SKM-1 (cell line): ENCODE measurements around the gene ADAMTSL1.

Experiments used
- DNase-seq: peaks from one replicate; lab custom pipeline; 2025; ENCODE audit not compliant: unreplicated experiment; lab: John Stamatoyannopoulos, UW

Gene ADAMTSL1, protein sequence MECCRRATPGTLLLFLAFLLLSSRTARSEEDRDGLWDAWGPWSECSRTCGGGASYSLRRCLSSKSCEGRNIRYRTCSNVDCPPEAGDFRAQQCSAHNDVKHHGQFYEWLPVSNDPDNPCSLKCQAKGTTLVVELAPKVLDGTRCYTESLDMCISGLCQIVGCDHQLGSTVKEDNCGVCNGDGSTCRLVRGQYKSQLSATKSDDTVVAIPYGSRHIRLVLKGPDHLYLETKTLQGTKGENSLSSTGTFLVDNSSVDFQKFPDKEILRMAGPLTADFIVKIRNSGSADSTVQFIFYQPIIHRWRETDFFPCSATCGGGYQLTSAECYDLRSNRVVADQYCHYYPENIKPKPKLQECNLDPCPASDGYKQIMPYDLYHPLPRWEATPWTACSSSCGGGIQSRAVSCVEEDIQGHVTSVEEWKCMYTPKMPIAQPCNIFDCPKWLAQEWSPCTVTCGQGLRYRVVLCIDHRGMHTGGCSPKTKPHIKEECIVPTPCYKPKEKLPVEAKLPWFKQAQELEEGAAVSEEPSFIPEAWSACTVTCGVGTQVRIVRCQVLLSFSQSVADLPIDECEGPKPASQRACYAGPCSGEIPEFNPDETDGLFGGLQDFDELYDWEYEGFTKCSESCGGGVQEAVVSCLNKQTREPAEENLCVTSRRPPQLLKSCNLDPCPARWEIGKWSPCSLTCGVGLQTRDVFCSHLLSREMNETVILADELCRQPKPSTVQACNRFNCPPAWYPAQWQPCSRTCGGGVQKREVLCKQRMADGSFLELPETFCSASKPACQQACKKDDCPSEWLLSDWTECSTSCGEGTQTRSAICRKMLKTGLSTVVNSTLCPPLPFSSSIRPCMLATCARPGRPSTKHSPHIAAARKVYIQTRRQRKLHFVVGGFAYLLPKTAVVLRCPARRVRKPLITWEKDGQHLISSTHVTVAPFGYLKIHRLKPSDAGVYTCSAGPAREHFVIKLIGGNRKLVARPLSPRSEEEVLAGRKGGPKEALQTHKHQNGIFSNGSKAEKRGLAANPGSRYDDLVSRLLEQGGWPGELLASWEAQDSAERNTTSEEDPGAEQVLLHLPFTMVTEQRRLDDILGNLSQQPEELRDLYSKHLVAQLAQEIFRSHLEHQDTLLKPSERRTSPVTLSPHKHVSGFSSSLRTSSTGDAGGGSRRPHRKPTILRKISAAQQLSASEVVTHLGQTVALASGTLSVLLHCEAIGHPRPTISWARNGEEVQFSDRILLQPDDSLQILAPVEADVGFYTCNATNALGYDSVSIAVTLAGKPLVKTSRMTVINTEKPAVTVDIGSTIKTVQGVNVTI (N-terminal part only)

DNA sequence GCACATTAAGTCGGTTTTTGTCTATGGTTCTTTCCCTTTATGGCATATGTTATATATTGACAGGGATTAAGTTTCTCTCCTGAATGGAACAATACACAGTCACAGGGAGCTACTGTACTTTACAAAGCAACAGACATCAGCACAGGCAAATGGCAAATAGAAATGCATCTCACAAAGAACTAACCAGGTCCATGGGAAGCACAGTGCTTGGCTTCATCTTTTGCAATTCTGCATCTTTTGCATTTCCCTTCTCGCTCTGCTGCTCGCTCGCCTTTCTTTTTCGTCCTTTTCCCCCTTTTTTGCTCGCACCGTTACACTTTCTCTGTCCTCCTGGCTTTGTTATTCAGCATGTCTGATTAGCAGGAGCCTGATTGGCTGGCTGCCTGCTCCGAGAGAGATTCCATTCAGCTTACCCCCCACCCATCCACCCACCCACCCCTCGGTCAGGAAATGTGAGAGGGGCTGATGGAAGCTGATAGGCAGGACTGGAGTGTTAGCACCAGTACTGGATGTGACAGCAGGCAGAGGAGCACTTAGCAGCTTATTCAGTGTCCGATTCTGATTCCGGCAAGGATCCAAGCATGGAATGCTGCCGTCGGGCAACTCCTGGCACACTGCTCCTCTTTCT, at the start of gene ADAMTSL1:
Gene ADAMTSL1, plus strand, starts transcription at position 502 of the 628 bp plus-strand sequence. Its CDS starts 80 bp downstream, at position 582.
- DNase-seq = no peak

DNA sequence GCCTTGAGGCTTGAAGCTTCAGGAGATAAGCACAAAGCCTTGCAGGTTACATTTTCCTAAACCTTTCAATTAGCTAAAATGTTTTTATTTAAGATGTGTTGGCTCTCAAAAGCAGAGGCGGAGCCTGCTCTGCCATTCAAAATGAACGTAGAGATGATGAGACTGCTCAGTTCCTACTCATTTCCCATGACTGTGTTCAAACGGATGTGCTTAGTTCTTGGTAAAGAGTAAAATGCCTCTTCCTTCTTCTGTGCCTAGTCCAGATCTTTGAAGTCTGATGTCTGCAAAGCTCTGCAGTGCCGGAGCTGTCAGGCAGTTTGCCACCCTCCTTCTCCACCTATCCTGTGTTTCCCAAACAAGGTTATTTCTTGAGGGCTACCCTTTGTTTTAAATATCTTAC, 46.3 kb upstream of the ADAMTSL1 start:
- no peak for DNase-seq

DNA sequence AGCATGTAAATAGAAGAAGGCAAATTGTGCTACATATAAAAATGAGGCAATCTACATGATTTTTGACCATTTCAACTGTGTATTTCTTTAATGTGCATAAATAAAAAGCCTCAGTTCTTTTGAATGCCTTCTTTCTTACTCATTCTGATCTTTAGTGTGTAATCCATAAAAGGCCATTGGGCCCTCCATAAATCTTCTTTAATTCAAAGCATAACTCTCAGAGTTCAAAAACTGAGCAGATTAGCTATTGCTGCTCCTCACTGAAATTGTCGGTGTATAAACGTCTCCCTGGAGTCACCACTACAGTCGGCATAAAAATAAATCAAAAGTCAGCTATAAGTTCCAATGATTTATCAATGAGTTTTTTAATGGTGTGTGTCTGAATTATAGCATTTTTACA, 45.3 kb upstream of the ADAMTSL1 start:
- DNase-seq = no peak

DNA sequence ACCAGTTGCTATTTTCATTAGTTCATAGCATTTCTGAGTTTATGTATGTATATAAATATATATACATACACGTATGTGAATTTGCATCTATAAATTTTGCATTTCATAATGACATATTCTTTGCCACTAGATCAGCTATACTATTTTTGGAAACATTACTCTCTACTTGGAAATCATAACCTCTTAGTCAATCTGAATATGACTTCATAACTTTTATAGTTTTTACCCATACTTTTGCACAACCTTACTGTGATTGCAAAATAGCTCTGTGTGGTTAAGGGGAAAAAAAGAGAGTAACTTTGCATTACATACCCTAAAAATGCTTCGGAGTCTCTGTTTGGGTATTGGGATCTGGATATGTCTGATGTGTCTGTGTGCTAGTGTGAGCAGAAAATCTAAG, 44.9 kb upstream of the ADAMTSL1 start:
- DNase-seq = peak; percentile 4

DNA sequence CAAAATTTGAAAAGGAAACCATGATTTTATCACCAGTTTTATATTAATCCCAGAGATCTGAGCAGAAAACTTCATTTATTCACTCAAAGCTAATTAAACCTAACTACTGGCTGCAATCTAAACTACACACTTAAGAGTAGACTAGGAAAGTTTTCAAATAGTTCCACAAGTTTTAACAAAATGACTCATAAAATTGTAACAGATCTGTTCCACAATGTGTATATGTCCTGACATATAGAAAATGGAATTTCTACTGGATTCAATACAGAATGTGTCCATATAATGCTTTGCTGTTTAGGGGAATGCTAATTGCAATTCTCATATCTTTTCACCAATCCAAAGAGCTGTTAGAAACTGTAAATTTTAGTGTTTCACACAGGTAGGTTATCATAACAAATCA, 40.3 kb upstream of the ADAMTSL1 start:
- DNase-seq = no peak

DNA sequence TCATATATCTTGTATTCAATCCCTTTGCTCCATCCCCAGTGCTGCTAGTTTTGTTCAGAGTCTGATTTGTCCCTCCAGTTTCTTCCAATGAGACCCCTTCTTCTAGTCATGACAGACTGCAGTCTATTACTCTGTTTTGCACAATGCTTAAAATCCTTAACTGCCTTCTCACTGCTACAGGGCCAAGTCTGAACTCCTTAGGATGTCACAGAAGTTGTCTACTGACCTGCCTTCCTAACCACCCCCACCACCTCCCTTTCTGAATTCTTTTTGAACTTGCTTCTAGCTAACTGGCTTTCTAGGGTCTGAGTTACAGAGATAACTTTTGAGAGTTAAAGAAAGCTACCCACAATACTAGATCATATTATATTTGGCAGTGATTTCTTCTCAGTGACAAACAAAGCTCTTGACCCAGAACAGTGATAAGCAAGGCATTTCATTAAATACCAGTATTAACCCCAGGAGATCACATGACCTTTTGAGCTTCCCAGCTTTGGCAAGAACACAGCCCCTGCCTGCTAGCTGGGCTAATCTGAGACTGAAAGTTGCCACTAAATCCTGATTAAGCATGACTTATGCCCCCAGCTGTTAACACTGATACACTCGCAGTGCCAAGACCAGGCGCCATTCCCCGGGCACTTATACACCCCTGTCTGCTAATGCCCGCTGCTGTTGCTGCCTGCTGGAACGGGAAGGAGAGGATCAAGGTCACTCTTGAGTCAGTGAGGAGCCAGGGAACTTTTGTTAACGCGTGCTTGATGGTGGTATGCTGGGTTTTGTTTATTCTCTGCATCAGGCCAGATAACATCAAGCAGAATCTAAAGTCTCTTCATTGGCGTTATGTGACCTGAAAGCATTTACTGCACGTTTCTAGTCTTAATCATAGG, 36.4 kb upstream of the ADAMTSL1 start:
- no peak for DNase-seq

DNA sequence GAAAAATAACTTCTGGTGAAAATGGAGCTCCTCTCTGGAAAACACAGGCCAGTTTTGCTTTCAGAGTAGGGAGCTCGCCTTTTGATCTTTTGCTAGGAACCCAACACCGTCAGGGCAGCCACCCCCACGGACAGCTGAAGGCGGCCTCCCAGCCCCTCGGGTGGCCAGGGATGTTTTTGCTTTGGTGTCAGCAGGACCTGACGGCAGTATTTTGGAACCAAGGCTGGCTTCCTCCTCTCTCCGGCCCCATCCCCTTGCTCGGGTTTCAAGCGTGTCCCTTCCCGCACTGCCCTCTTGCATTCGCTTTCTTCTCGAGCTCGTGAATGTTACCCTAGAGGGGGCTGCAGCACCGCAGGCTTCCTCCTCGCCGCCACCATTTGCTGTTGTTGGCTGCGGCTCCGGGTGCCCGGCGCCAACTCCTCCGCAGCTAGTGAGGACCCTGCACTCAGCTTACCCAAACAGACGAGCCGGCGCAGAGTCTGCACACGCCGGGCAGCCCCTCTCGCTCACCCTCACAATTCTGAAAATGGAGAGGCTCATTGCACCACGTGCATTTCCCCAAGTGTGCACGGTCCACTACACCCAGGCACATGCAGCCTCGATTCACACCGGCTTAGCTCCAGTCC, 35.5 kb upstream of the ADAMTSL1 start:
- no peak for DNase-seq

DNA sequence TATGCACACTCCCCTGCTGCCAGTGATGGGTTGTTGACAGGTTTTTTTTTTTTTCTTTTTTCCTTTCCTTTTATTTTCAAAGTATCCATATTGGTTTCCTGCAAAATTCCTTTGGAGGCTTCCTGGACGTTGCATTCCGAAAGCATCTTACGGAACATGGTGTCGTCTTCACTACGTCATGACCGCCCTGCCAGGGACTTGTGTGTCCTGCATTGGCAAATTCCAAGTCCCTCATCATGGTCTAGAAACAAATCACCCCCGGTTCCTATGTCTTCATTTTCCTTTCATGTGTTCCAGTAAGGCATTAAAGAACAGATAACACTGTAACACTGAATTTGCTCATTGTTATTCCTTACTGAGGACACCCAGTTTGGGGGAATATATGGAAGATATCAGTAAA, 35.0 kb upstream of the ADAMTSL1 start:
- DNase-seq = no peak

DNA sequence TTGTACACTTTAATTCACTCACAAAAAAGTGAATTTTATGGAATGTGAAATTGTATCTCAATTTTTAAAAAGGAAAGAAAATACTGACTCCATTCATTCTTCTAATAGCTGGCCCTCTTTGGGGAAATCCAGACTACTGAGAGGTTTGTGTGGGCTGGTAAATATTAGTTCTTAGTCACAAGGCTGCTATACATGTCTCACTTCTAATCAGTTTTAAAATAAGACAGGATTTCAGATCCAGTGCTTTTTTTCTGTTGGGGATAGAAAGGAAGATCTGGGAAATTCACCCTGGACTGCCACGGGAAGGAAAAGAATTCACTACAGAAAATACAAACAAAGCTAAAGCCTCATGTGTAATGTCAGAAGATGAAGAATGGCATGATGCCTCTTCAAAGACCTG, 32.7 kb upstream of the ADAMTSL1 start:
- no peak for DNase-seq

DNA sequence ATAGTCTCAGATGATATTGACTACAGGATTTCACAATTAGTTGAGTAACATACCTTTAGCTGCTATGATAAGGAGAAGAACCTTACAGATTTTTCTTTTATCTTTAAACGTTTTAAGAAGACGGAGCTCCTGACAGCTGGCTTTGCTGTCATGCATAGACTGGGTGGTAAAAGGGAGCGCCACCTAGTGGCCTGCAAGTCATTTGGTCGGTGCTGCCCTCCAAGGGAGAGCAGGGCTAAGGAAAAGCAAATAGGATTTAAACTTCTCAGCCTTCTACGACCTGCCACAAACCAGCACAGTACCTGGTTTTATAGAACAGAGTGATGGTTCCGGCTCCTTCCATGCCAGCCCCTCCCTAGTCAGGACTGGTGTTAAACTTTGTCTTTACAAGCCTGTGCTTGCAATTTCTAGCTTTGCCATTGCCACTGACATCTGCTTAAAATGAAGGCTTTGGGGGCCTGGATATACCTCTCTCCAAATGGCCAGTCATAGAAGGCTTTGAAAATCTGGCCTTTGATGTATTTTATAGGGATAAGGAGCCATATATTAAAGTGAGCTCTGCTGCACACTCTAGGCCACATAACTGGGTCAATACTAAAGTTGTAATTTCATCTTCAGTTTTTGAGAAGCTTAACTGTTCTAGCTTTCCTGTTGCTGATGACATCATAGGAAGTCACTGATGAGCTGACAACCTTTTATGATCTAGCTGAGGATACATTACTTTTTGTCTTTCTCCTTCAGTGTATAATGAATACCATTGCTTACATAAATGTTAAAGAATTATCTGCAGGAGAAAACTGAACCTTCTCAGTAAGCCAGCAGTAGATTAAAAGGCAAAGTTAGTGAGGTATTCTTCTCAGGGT, 31.1 kb upstream of the ADAMTSL1 start:
- DNase-seq = peak; percentile 35

DNA sequence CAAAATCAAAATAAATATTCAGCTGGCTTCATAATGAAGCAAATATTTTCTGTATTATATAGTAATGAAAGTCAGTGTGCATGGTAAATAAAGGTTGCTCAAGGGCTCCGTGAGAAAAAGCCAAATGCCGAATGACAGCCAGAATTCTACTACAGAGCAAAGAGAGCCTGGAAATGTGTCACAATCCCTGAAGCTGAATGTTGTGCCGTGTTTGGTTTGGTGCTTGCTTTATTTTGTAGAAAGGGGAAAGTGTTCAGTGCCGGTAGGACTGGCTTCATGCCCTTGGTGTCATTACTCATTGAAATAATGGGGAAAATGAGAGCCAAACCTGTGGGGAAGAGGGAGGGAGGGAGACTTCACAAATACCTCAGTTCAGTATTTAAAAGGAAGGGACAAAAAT, 26.8 kb upstream of the ADAMTSL1 start:
- DNase-seq = no peak

DNA sequence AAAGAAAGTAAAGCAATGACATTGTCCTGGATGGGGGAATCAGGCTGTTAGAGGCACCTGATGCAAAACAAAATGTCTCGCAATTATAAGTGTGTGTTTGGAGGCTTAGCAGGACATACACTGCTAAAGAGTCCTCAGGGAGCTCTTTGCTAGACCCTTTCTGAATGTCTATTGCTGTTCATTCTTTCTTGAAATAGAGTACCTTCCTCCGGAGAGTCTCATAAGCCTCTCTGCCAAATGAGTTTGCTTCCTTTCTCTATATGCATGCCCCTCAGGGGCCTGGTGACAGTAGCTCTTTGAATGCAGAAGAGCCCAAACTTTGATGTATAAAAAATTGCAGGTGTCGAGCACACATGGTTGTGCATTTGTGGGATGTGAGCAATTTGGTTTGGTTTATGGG, 26.4 kb upstream of the ADAMTSL1 start:
- DNase-seq = no peak

DNA sequence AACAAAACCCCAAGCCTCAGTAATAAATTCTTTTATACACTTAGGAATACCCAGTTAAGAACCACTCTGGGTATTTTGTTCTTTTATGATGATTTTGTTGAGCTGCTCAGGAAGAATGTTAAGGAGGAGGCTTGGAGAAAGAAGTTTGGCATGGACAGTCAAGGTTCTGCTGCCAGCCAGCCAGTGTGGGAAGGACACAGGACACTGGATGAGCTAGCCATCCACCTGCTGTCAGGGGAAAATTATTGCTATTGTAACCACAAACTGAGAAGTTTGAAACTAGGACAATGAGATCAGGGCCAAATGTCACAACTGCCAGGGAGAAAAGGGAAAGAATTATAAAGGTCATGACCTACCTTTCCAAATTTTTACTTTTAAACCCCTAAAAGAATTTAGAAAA, 25.9 kb upstream of the ADAMTSL1 start:
- no peak for DNase-seq

DNA sequence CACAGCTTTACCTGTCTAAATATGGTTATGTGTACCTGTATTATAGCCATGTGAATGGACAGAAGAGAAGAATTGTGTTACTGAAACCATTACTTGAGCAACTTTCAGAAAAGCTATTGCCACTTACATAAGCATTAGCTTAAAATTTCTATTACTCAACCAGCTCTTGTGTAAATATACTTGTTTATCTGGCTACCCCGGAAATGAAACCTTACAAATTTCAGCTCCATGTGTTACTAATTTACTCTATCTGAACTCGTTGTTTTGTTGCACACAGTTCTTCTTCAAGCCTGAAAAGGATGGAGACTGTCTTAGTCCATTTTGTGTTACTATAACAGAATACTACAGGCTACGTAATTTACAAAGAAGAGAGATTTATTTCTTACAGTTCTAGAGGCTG, 22.5 kb upstream of the ADAMTSL1 start:
- DNase-seq = no peak

DNA sequence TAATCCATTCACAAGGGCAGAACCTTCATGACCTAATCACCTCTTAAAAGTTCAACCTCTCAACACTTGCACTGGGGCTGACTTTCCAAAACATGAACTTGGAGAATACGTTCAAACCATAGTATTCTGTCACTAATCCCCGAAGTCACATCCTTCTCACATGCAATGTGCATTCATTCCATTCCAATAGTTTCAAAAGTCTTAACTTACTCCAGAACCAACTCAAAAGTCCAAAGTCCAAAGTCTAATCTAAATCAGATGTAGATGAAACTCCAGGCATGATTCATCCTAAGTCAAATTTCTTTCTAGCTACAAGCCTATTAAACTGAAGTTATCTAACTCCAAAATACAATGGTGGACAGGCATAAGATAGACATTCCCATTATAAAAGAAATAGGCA, 21.7 kb upstream of the ADAMTSL1 start:
- DNase-seq = no peak

DNA sequence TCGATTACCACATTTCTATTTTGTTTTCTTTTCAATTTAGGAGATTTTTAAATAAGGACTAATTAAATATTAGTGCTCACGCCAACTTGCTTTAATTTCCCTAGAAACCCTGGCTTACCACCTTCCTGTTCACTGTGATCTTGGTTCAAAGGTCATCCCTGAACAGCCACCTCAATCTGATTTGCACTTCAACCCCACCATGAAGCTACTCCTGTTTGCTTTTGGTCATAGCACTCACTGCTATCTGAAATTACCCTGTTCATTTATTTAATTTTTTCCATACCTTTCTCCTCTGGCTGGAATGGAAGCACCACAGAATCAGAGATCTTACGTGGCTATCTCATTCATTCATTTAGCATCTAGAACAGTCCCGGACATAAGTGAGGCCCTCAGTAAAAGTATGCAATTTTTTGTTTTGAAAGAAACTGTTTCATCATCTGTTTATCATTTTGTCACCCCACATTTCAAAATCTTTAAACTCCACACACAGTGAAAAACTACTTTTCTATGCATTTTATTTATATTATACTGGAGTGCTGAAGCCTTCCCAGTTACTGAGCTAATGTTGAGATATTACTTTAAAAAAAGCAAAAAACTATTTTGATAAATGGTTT, 17.2 kb upstream of the ADAMTSL1 start:
- DNase-seq = no peak

DNA sequence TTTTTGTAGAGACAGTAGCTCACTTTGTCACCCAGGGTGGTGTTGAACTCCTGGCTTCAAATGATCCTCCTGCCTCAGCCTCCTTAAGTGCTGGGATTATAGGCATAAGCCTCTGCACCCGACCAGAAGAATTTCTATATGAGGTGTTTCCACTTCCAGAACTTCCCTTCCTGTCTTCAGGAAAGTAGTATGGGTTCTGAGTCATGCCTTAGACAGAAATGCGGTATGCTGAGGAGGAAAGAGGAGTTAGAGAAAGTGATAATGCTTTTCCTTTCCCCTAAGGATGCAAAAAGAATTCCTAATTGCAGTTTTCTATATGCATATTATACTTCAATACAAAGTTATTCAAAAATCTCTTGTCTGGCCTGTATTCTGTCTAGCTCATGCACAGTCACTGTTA, 16.4 kb upstream of the ADAMTSL1 start:
- no peak for DNase-seq

DNA sequence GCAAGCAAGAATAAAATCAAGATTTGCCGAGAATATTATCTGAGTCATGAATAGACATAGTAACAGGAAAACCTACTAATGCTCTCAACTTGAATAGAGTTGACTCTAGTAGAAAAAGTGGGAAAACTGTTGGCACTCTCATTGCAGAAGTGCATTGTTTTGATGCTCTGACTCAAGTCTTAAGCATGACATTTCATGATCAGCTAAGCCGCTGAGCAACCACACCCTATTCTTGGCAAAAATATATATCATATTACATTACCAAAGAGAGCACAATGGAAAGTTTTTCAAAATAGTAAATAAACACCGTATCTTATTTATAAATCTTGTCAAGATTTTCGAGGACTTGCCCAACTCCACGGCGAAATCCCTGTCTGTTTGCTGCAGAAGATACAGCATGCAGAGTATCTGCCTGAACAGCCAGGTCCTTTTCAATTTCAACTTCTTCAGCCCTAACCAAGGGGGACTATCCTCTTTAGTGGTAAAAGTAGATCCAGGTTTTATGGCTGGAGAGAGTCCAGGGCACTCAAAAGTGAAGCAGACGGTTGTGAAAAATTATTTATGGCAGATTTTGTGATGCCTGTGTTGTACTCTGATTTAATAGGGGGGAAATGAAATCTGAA, 13.9 kb upstream of the ADAMTSL1 start:
- DNase-seq = no peak
